T47D (cell line): ENCODE results near the gene ATXN7L3.

Experiments used
- DNase-seq, 2 experiments: peaks; one replicate each; pipeline versions ENCODE4 v3.0.0 to v3.0.0-alpha.2; 2011 to 2012; ENCODE audit warnings: low read depth in 1 of 2, low spot score in 1 of 2
- JUND ChIP-seq: IDR thresholded peaks from 2 replicates; pipeline ENCODE4 v1.6.1; 2012; ENCODE audit warnings: low read depth
- in situ Hi-C: cut with HindIII; loops from 2 replicates; pipeline ENCODE4 v1.10.0; 2016; ENCODE audit warnings: low sequenced_read_pairs, low pct_unique_long_range_greater_than_20kb

ATXN7L3 gene

GRCh38 chr17:44222112-44222869 lies 22.6 kb upstream of the ATXN7L3 start:
- peak; percentile 84 for DNase-seq
- in situ Hi-C loops = no loop called here

GRCh38 chr17:44221862-44222111 lies 22.1 kb upstream of the ATXN7L3 start:
- no peak for DNase-seq
- in situ Hi-C loops = no loop called here
- no peak for TF ChIP-seq JUND

More at GRCh38 chr17:44222112-44222869, 22.6 kb upstream of the ATXN7L3 start:
- no peak for TF ChIP-seq JUND

DNA sequence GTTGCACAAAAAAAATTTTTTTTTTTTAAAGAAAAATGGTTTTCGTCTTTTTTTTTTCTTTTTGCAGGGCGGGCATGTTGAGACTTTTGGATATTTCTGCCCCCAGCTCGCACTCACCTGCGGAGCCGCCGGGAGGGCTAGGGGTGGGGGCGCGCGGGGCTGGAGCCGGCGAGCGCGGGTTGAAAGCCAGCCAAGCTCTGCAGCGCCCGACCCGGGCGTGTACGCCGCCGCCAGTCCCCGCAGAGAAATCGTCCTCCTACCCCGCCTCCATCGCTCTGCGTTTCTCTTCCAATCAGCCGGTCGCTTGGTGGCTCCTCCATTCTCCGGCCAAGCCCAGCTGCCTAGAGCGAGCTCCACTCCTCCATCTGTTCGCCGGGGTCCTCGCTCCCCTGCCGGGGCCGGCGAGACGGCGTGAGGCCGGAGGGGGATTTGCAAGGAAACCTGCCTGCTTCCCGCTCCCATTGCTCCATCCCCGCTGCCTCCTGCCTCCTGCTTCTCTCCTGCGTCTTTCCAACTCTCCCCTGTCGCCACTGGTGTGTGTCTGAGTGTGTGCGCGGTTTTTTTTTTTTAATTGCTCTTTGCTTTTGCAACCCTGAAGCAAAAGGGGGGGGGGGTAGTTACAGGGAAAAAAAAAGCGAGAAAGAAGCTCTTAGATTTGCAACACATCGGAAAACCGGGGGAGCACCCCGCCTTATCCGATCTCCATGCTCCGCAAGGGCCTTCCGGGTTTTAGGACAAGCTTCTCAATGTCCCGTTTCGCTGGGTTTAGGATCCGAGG lies 21.6 kb upstream of the ATXN7L3 start:
- peak; percentile 89 to 91 for DNase-seq
- in situ Hi-C loops = no loop called here
- TF ChIP-seq JUND = no peak

GRCh38 chr17:44220213-44221083 lies 20.8 kb upstream of the ATXN7L3 start:
- in situ Hi-C loops = no loop called here
- TF ChIP-seq JUND = no peak
- DNase-seq = peak in 1 of 2 experiments; percentile 55

GRCh38 chr17:44219616-44220212 lies 20.0 kb upstream of the ATXN7L3 start, which contains the start of gene UBTF:
TSS of gene UBTF (minus strand) at chr17:44219675. CDS start at chr17:44218229, 1,446 bp downstream.
- in situ Hi-C loops = no loop called here
- TF ChIP-seq JUND = no peak
- DNase-seq = peak in 1 of 2 experiments; percentile 80

DNA sequence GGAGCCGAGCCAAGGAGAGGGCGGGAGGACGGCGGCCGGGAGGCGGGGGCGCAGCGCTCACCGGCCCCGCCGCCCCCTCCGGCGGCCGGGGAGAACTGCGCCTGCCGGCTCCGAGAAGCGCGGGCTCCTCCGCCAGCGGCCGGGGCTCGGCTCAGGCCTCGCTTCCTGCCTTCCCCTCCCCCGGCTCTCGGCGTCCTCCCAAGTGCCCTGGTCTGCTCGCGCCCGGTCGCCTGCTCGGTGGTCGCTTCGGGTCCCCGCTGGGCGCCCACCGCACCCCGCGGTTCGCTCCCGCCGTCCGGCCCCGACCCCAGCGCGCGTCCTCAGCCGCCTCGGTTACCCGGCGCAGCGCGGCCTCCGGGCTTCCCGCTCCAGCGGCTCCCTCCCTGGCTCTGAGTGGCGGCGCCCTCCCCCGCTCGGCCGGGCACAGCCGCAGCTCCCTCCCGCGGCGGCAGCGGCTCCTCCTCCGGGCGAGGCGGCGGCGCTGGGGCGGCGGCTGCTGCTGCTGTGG lies 19.5 kb upstream of the ATXN7L3 start:
- TF ChIP-seq JUND = no peak
- DNase-seq = peak in 1 of 2 experiments; percentile 86
- in situ Hi-C loops = no loop called here

- in situ Hi-C loops = no loop called here
- DNase-seq = peak; percentile 87 to 98
- no peak for TF ChIP-seq JUND
Measured at GRCh38 chr17:44218344-44219107, 18.8 kb upstream of the ATXN7L3 start.

- in situ Hi-C loops = no loop called here
- no peak for DNase-seq
- no peak for TF ChIP-seq JUND
Measured at GRCh38 chr17:44217738-44218343, 18.2 kb upstream of the ATXN7L3 start.

DNA sequence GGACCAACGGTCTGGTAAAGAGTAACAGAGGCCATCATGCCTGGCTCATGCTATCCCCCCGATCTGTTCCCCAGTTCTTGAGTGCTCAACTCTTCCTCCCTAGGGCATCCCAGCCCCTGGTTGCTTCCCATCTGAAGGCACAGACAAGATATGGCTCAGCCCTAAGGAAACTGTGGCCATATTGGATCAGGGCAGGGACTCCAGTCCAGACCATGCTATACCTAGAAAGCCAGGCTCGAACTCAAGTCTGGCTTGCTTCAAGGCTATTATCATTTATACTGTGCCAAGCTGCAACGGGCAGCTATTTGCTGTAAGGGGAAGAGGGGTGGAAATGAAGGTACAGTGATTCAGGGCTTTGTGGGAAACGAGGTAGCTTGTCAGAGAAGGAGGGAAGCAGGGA lies 17.0 kb upstream of the ATXN7L3 start:
- in situ Hi-C loops = no loop called here
- no peak for DNase-seq
- TF ChIP-seq JUND = no peak

GRCh38 chr17:44216173-44216572 lies 16.5 kb upstream of the ATXN7L3 start:
- no peak for TF ChIP-seq JUND
- in situ Hi-C loops = no loop called here
- DNase-seq = no peak

- TF ChIP-seq JUND = no peak
- in situ Hi-C loops = no loop called here
- no peak for DNase-seq
Measured at GRCh38 chr17:44214896-44215295, 15.2 kb upstream of the ATXN7L3 start.
